ENCODE results near the gene SOX30.

Gene SOX30

DNA sequence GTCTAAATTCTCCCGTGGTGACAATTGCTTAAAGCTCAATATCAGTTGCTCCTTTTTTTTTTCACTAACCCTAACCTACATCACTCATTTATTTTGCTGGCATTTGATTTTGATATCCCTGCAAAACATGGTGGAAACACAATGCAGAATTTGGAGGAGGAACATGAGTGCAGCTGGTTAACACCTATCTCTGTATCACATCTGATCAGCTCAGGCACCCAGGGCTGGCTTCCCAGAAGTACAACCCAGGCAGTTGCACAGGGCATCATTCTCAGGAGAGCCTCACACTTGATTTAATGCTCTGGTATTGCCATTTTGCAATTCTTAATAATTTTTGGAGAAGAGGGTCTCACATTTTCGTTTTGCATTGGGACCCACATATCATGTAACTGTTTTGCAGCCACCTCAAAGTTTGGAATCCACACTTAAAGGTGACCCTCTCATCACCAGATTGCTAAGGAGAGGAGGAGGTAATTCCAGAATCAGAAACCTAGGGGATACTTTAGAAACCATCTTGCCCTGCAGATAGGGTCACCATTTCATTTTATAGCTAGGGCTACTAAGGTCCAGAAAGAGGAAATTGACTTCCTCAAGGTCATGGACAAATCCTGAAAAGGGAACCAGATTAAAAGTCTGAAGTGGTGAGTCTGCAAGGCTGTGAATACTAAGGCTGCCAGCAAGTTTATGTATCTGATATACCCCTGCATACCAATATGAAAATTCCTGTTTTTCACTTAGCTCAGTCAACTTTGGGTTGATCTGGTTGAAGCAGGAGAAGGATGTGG is 57.4 kb downstream of the SOX30 start:
- POLR2A ChIA-PET = no interaction called here
- DNase-seq (ENCODE audit: low read depth, low spot score) = no peak
- no peak overlapping the region for H3K4me3 ChIP-seq (ENCODE audit: low read depth, low read length)
- TF ChIP-seq CTCF (IDR thresholded peaks at IDR 0.05; ENCODE audit: insufficient read depth, low read length, missing control alignments) = no peak
- CTCF ChIA-PET = interaction anchor here (0.7 to 1.6 kb wide), 3 partner anchors 13 to 148 kb away, joined by 3 read pairs; no protein-coding TSS in a partner anchor

GRCh38 chr5:157594257-157594656 is 58.0 kb downstream of the SOX30 start:
- DNase-seq (ENCODE audit: low read depth, low spot score) = no peak
- no peak for TF ChIP-seq CTCF (IDR thresholded peaks at IDR 0.05; ENCODE audit: insufficient read depth, low read length, missing control alignments)
- POLR2A ChIA-PET = no interaction called here
- no peak overlapping the region for H3K4me3 ChIP-seq (ENCODE audit: low read depth, low read length)
- CTCF ChIA-PET = interaction anchor here (1.1 kb wide), 1 partner anchor 28 kb away, joined by 4 read pairs; no protein-coding TSS in a partner anchor

- no peak overlapping the region for H3K4me3 ChIP-seq (ENCODE audit: low read depth, low read length)
- POLR2A ChIA-PET = no interaction called here
- no peak for TF ChIP-seq CTCF (IDR thresholded peaks at IDR 0.05; ENCODE audit: insufficient read depth, low read length, missing control alignments)
- CTCF ChIA-PET = interaction anchor here (1.0 to 1.1 kb wide), 3 partner anchors 19 to 150 kb away, joined by 3 to 4 read pairs (median 4); partner anchors contain the start of gene LSM11
- DNase-seq (ENCODE audit: low read depth, low spot score) = no peak
These were observed 59.0 kb downstream of the SOX30 start for GRCh38 chr5:157593052-157593757.

GRCh38 chr5:157592594-157592993 is 59.6 kb downstream of the SOX30 start:
- CTCF ChIA-PET = interaction anchor here (1.0 to 1.1 kb wide), 2 partner anchors 20 to 151 kb away, joined by 3 to 4 read pairs; partner anchors contain the start of gene LSM11
- POLR2A ChIA-PET = no interaction called here
- no peak for TF ChIP-seq CTCF (IDR thresholded peaks at IDR 0.05; ENCODE audit: insufficient read depth, low read length, missing control alignments)
- H3K4me3 ChIP-seq (ENCODE audit: low read depth, low read length) = no peak overlapping the region
- no peak for DNase-seq (ENCODE audit: low read depth, low spot score)

- no peak for TF ChIP-seq CTCF (IDR thresholded peaks at IDR 0.05; ENCODE audit: insufficient read depth, low read length, missing control alignments)
- ChIA-PET CTCF (no interaction called here), POLR2A (no interaction called here)
- H3K4me3 ChIP-seq (ENCODE audit: low read depth, low read length) = no peak overlapping the region
- no peak for DNase-seq (ENCODE audit: low read depth, low spot score)
These were observed 61.8 kb downstream of the SOX30 start for GRCh38 chr5:157590478-157590877.

- H3K4me3 ChIP-seq (ENCODE audit: low read depth, low read length) = no peak overlapping the region
- CTCF ChIA-PET = interaction anchor here (0.8 kb wide), 1 partner anchor 113 kb away, joined by 3 read pairs; no protein-coding TSS in a partner anchor
- TF ChIP-seq CTCF (IDR thresholded peaks at IDR 0.05; ENCODE audit: insufficient read depth, low read length, missing control alignments) = no peak
- DNase-seq (ENCODE audit: low read depth, low spot score) = no peak
- POLR2A ChIA-PET = no interaction called here
These were observed 67.6 kb downstream of the SOX30 start for GRCh38 chr5:157584628-157585027.

Data from AG04449 (cell line).